ENCODE results near the gene BANF1. TPM values are rescaled to one million over a fixed set of nuclear protein-coding genes. Genes with fewer than 3 reads are reported as not detected.

BANF1 gene
- total and polyA plus RNA-seq, 9 of the 15 experiments (the other 6 are each of a cell fraction or from before 2014, with no cell fraction given) = 108 to 651 (median 263) TPM

DNA sequence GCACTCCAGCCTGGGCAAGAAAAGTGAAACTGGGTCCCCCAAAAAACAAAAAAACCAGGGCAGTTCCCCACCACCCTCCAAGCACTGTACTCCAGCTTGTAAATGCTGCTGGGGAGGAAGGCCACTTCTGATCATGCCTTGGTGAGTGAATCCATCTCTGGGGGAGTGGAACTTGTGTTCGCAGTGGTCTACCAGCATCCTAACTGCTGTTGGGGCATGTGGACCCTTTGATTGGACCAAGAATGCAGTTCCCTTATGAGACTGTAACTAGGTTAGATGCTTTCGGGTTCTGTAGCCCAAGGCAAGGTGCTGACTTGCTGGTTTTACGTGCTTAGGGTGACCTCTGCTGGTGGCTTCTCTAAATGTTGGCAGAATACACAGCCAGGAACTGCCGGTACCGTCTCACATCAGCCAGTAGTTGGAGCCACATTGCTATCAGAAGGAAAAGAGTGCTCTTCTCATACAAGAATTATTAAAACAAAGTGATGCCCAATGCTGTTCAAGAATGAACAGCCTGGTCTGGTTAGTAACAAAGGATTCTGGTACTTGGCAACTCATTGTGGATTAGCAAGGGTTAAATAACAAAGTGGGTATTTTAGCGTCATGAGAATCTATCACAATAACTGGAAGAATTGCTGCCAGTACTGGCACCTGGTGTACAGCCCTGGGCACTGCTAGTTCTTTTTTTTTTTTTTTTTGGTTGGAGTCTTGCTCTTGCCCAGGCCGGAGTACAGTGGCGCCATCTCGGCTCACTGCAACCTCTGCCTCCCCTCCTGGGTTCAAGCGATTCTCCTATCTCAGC is 13.3 kb upstream of the BANF1 start (continued):
- no peak for TF ChIP-seq NCOA2 (IDR thresholded peaks at IDR 0.05; ENCODE audit: partially characterized antibody in 2 of 2)
- TF ChIP-seq ZSCAN32 (CRISPR knock-in tag; IDR thresholded peaks at IDR 0.05) = no peak
- TF ChIP-seq DLX4 (CRISPR knock-in tag; IDR thresholded peaks at IDR 0.05) = no peak
- peak; percentile 93 for TF ChIP-seq ZBTB33 (CRISPR knock-in tag; IDR thresholded peaks at IDR 0.05)
- TF ChIP-seq USF1 (CRISPR knock-in tag; IDR thresholded peaks at IDR 0.05) = no peak
- TF ChIP-seq RFX1 (IDR thresholded peaks at IDR 0.05) = no peak
- TF ChIP-seq, protein P1, sequence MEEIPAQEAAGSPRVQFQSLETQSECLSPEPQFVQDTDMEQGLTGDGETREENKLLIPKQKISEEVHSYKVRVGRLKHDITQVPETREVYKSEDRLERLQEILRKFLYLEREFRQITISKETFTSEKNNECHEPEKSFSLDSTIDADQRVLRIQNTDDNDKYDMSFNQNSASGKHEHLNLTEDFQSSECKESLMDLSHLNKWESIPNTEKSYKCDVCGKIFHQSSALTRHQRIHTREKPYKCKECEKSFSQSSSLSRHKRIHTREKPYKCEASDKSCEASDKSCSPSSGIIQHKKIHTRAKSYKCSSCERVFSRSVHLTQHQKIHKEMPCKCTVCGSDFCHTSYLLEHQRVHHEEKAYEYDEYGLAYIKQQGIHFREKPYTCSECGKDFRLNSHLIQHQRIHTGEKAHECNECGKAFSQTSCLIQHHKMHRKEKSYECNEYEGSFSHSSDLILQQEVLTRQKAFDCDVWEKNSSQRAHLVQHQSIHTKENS (CRISPR knock-in tag; IDR thresholded peaks at IDR 0.05) = no peak
- no peak for TF ChIP-seq ZZZ3 (IDR thresholded peaks at IDR 0.05)
- TF ChIP-seq SIRT6 (IDR thresholded peaks at IDR 0.05; ENCODE audit: low read depth, low read length) = no peak
- no peak for TF ChIP-seq PHF8 (IDR thresholded peaks at IDR 0.05; ENCODE audit: borderline replicate concordance, low read length)
- TF ChIP-seq PHB (CRISPR knock-in tag; IDR thresholded peaks at IDR 0.05) = no peak
- no peak for TF ChIP-seq SMARCB1 (IDR thresholded peaks at IDR 0.05; ENCODE audit: insufficient read length, low read depth)
- no peak for TF ChIP-seq ZNF583 (CRISPR knock-in tag; IDR thresholded peaks at IDR 0.05)
- no peak for TF ChIP-seq STAT5B (CRISPR knock-in tag; IDR thresholded peaks at IDR 0.05)
- TF ChIP-seq, protein P2, sequence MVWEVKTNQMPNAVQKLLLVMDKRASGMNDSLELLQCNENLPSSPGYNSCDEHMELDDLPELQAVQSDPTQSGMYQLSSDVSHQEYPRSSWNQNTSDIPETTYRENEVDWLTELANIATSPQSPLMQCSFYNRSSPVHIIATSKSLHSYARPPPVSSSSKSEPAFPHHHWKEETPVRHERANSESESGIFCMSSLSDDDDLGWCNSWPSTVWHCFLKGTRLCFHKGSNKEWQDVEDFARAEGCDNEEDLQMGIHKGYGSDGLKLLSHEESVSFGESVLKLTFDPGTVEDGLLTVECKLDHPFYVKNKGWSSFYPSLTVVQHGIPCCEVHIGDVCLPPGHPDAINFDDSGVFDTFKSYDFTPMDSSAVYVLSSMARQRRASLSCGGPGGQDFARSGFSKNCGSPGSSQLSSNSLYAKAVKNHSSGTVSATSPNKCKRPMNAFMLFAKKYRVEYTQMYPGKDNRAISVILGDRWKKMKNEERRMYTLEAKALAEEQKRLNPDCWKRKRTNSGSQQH (CRISPR knock-in tag; IDR thresholded peaks at IDR 0.05) = no peak
- TF ChIP-seq CBFA2T2 (conservative IDR thresholded peaks at IDR 0.05) = no peak
- no peak for TF ChIP-seq GTF2E2 (tag; IDR thresholded peaks at IDR 0.05)
- no peak for TF ChIP-seq MYBL2 (IDR thresholded peaks at IDR 0.05; ENCODE audit: low read depth)
- no peak for TF ChIP-seq MYBL2 (CRISPR knock-in tag; IDR thresholded peaks at IDR 0.05; ENCODE audit: borderline replicate concordance)
- TF ChIP-seq IRF1 (CRISPR knock-in tag; IDR thresholded peaks at IDR 0.05; ENCODE audit: borderline replicate concordance) = no peak
- TF ChIP-seq L3MBTL2 (IDR thresholded peaks at IDR 0.05) = peak; percentile 56; the same call in 1 of the 2 replicates
- TF ChIP-seq PCBP2 (IDR thresholded peaks at IDR 0.05; ENCODE audit: low read depth, low read length, poor library complexity, severe bottlenecking) = no peak
